ENCODE measurements around the gene NRARP.

NRARP gene

DNA sequence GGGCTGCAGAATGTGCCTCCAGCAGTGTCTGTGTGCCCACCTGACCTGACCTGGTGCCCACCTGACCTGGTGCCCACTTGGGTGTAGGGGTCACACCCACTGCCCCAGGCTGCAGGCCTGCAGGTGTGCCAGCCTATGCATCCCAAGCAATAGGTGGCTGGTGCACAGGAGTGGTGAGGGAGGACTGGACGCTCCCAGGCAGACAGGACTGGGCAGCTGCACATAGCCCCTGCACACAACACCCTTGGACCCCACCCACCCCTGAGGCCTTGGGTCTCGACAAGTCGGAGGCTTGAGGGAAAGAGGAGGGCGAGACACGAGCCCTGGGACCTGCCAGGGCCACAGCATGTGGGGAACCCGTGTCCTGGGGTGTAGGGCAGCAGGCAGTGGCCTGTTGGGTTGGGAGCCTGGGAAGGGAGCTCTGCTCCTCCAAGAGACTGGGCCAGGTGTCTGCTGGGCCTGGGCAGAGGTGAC lies 10.8 kb upstream of the NRARP start:
- Histone ChIP-seq H3K27ac (ENCODE audit: poor library complexity, severe bottlenecking) (no peak overlapping the region), H3K9me3 (ENCODE audit: severe bottlenecking) (no peaks in the 10 kb centered on the region), H3K36me3 (ENCODE audit: low read depth) (no peaks in the 10 kb centered on the region), H3K4me3 (ENCODE audit: severe bottlenecking) (no peak overlapping the region), H3K27me3 (ENCODE audit: insufficient read depth, poor library complexity, severe bottlenecking) (peaks cover 4% of the 10 kb centered on the region), H3K4me1 (ENCODE audit: insufficient read depth, poor library complexity, severe bottlenecking) (peaks cover 18% of the 10 kb centered on the region)
- TF ChIP-seq CTCF (IDR thresholded peaks at IDR 0.05; ENCODE audit: poor library complexity, severe bottlenecking): no peak
- peak; percentile 60 for DNase-seq (ENCODE audit: low spot score)
- ATAC-seq (ENCODE audit: low read depth): no peak

GRCh38 chr9:137311986-137312851 lies 10.1 kb upstream of the NRARP start:
- Histone ChIP-seq H3K27me3 (ENCODE audit: insufficient read depth, poor library complexity, severe bottlenecking) (peaks cover 4% of the 10 kb centered on the region), H3K4me1 (ENCODE audit: insufficient read depth, poor library complexity, severe bottlenecking) (peaks cover 18% of the 10 kb centered on the region), H3K9me3 (ENCODE audit: severe bottlenecking) (no peaks in the 10 kb centered on the region), H3K27ac (ENCODE audit: poor library complexity, severe bottlenecking) (no peak overlapping the region), H3K4me3 (ENCODE audit: severe bottlenecking) (no peak overlapping the region), H3K36me3 (ENCODE audit: low read depth) (no peaks in the 10 kb centered on the region)
- ATAC-seq (ENCODE audit: low read depth) (no peak), DNase-seq (ENCODE audit: low spot score) (peak; percentile 70)
- TF ChIP-seq CTCF (IDR thresholded peaks at IDR 0.05; ENCODE audit: poor library complexity, severe bottlenecking): no peak

DNA sequence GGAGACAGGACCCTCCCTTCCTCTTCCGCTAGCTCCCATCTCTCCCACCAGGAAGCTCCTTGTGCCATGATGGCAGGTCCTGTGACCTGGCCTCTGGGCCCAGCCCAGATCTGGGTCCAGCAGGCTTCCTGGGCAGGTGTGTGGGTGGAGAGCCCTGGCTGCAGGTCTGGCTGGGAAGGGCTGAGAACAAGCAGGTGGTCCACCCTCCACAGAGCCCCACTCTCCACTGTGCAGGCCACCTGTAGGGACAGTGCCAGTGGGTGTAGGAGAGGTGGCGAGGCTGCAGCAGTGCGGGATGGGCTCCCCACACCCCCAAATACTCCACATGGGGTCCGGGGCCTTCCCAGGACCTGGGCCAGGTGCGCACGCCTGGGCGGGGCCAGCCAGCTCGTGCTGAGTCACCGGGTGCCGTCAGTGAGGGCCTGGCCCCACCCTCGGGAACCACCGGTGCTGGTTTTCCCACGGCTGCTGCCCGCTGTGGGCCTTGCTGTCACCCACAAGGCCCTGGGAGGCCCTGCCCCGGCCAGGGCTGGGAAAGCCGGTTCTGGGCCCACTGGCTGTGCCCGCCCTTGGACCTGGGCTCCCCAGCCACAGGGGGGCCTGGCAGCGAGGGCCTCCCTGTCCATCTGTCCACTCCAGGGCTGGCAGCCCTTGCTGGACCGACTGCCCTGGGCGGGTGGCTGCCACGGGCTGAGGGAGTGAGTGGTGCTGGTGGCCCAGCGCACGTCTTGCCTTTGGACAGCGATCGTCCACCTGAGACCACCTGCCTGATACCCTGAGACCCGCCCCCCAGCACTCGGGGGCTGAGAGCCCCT lies 9.3 kb upstream of the NRARP start:
- Histone ChIP-seq H3K27ac (ENCODE audit: poor library complexity, severe bottlenecking) (no peak overlapping the region), H3K9me3 (ENCODE audit: severe bottlenecking) (no peaks in the 10 kb centered on the region), H3K4me3 (ENCODE audit: severe bottlenecking) (no peak overlapping the region), H3K36me3 (ENCODE audit: low read depth) (no peaks in the 10 kb centered on the region), H3K4me1 (ENCODE audit: insufficient read depth, poor library complexity, severe bottlenecking) (peaks cover 18% of the 10 kb centered on the region), H3K27me3 (ENCODE audit: insufficient read depth, poor library complexity, severe bottlenecking) (peaks cover 2% of the 10 kb centered on the region)
- DNase-seq (ENCODE audit: low spot score) (peak; percentile 92), ATAC-seq (ENCODE audit: low read depth) (peak; percentile 82)
- TF ChIP-seq CTCF (IDR thresholded peaks at IDR 0.05; ENCODE audit: poor library complexity, severe bottlenecking): no peak

GRCh38 chr9:137310189-137311052 lies 8.3 kb upstream of the NRARP start:
- ATAC-seq (ENCODE audit: low read depth) (no peak), DNase-seq (ENCODE audit: low spot score) (peak; percentile 69)
- Histone ChIP-seq H3K27ac (ENCODE audit: poor library complexity, severe bottlenecking) (no peak overlapping the region), H3K27me3 (ENCODE audit: insufficient read depth, poor library complexity, severe bottlenecking) (no peaks in the 10 kb centered on the region), H3K36me3 (ENCODE audit: low read depth) (no peaks in the 10 kb centered on the region), H3K4me1 (ENCODE audit: insufficient read depth, poor library complexity, severe bottlenecking) (peaks cover 18% of the 10 kb centered on the region), H3K4me3 (ENCODE audit: severe bottlenecking) (no peak overlapping the region), H3K9me3 (ENCODE audit: severe bottlenecking) (no peaks in the 10 kb centered on the region)
- no peak for TF ChIP-seq CTCF (IDR thresholded peaks at IDR 0.05; ENCODE audit: poor library complexity, severe bottlenecking)

Measured in RWPE2 (cell line).